Muscle of back (tissue), 11 donors: ENCODE results near the gene ANKRD36. TPM values are rescaled to one million over a fixed set of nuclear protein-coding genes. Genes with fewer than 3 reads are reported as not detected.
"Not testable (repeated sequence)": the region's sequence is repeated elsewhere in the genome, so short reads cannot be mapped to it uniquely, and the experiment has no call there.

Experiments
- DNase-seq, 3 donors: peaks; one replicate each; pipeline versions ENCODE4 v3.0.0 to v3.0.0-alpha.2; 2013
- polyA plus RNA-seq, 10 donors: library from polyadenylated mRNA; unstranded; fragments of 120-200 nt; gene quantifications; one replicate each; pipeline ENCODE4 v1.2.1, GENCODE V29; 2013; ENCODE audit not compliant: insufficient read length in 10 of 10

The ANKRD36 gene
- polyA plus RNA-seq, 10 donors, result 5.1 to 20.1 (median 11.8) TPM

GRCh38 chr2:97276232-97276798, 163.4 kb downstream of the ANKRD36 start:
- not testable (repeated sequence) for DNase-seq

GRCh38 chr2:97285187-97285586, 172.2 kb downstream of the ANKRD36 start:
- not testable (repeated sequence) for DNase-seq

- DNase-seq, result not testable (repeated sequence)
Observed at GRCh38 chr2:97293687-97294086, 180.7 kb downstream of the ANKRD36 start.

Other genes starting within 250 kb of the ANKRD36 start
- 10 to 100 TPM; 22.9 to 35.5 (median 28.6) TPM for gene SEMA4C, start 243.1 kb upstream of the ANKRD36 start, polyA plus RNA-seq
- 1 to 10 TPM in 6 of 10 donors, under 1 TPM in 4; 0.37 to 1.5 (median 1.1) TPM for gene FAM178B, start 126.6 kb upstream of the ANKRD36 start, polyA plus RNA-seq
- 10 to 100 TPM in 6 of 10 donors, 1 to 10 TPM in 4; 5.9 to 16.1 (median 10.7) TPM for gene FAHD2B, start 18.3 kb upstream of the ANKRD36 start, polyA plus RNA-seq